HUES6 (cell line): ENCODE results near the gene TAF1B.
A peak's percentile ranks its signal among the peaks of the same experiment; 100 is the strongest.

Experiments used
- H3K27ac ChIP-seq: 2 replicates; pipeline ENCODE4 v1.7.0; 2013; ENCODE audit warnings: low read depth, mild to moderate bottlenecking, low read length, inconsistent platforms
- H3K27me3 ChIP-seq: 2 replicates; pipeline ENCODE4 v1.6.1; 2013; ENCODE audit warnings: low read length; ENCODE audit not compliant: control insufficient read depth, insufficient read depth
- H3K36me3 ChIP-seq: 2 replicates; pipeline ENCODE4 v1.6.1; 2013; ENCODE audit warnings: low read length; ENCODE audit not compliant: control insufficient read depth, insufficient read depth
- H3K4me1 ChIP-seq: 2 replicates; pipeline ENCODE4 v1.6.1; 2013; ENCODE audit warnings: low read length; ENCODE audit not compliant: control insufficient read depth, insufficient read depth
- H3K4me3 ChIP-seq: 2 replicates; pipeline ENCODE4 v1.5.1; 2013; ENCODE audit warnings: low read depth, low read length
- H3K9ac ChIP-seq: one replicate; pipeline ENCODE4 v1.6.1; 2013; ENCODE audit warnings: mild to moderate bottlenecking, low read length
- H3K9me3 ChIP-seq: 2 replicates; pipeline ENCODE4 v1.6.1; 2013; ENCODE audit warnings: low read depth, low read length; ENCODE audit not compliant: control insufficient read depth, insufficient read depth

TAF1B gene

GRCh38 chr2:9809448-9810088, 33.7 kb upstream of the TAF1B start:
- H3K36me3 ChIP-seq = no peaks in the 10 kb centered on the region
- peaks cover 4% of the 10 kb centered on the region; the same call in 1 of the 2 replicates for H3K4me1 ChIP-seq
- H3K27me3 ChIP-seq = no peaks in the 10 kb centered on the region
- no peak overlapping the region for H3K4me3 ChIP-seq
- no peaks in the 10 kb centered on the region for H3K9me3 ChIP-seq
- H3K9ac ChIP-seq = no peak overlapping the region
- H3K27ac ChIP-seq = no peak overlapping the region

- peaks cover 4% of the 10 kb centered on the region; the same call in 1 of the 2 replicates for H3K4me1 ChIP-seq
- no peaks in the 10 kb centered on the region for H3K9me3 ChIP-seq
- H3K27ac ChIP-seq = no peak overlapping the region
- no peak overlapping the region for H3K4me3 ChIP-seq
- no peak overlapping the region for H3K9ac ChIP-seq
- no peaks in the 10 kb centered on the region for H3K36me3 ChIP-seq
- no peaks in the 10 kb centered on the region for H3K27me3 ChIP-seq
Measured at GRCh38 chr2:9811216-9811615, 32.1 kb upstream of the TAF1B start.

DNA sequence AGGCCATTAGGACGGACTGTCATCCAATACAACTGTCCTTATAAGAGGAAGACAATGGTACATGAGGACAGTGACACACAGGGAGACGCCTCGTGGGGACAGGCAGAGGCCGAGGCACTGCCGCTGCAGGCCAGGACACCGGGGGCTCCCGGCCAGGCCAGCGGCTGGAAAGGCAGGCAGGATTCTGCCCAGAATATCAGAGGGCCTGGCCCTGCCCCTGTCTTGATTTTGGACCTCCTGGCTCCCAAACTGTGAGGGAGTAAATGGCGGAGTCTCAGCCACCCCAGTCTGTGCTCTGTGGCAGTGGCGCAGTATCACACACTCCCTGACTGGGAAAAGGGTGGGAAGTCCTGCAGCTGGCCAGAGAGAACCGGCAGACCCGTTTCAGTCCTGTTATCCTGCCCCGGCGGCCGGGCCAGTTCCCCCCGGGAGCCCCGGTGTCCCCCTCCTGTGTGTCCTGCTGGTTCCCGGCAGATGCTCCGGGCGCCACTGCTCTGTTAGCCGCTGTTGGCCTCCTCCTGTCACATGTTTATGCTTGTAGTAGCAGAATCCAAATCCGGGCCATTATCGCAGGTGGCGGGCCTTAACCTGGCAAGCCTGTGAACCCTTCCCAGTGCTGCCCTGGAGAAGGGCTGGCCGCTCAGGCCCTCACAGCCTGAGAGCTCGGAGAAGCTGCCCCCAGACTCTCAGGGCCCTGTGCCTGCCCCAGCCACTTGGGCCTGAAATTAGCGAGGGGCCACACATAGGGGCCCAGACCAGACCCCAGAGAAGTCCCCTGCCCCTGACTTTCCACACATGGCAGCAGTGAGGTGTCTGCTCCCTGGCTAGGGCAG, 31.4 kb upstream of the TAF1B start:
- Histone ChIP-seq H3K4me1 (peaks cover 4% of the 10 kb centered on the region; the same call in 1 of the 2 replicates), H3K36me3 (no peaks in the 10 kb centered on the region), H3K9ac (no peak overlapping the region), H3K4me3 (no peak overlapping the region), H3K27ac (no peak overlapping the region), H3K27me3 (no peaks in the 10 kb centered on the region), H3K9me3 (no peaks in the 10 kb centered on the region)

GRCh38 chr2:9812945-9813311, 30.3 kb upstream of the TAF1B start:
- Histone ChIP-seq H3K9ac (no peak overlapping the region), H3K4me1 (peaks cover 4% of the 10 kb centered on the region; the same call in 1 of the 2 replicates), H3K9me3 (no peaks in the 10 kb centered on the region)

DNA sequence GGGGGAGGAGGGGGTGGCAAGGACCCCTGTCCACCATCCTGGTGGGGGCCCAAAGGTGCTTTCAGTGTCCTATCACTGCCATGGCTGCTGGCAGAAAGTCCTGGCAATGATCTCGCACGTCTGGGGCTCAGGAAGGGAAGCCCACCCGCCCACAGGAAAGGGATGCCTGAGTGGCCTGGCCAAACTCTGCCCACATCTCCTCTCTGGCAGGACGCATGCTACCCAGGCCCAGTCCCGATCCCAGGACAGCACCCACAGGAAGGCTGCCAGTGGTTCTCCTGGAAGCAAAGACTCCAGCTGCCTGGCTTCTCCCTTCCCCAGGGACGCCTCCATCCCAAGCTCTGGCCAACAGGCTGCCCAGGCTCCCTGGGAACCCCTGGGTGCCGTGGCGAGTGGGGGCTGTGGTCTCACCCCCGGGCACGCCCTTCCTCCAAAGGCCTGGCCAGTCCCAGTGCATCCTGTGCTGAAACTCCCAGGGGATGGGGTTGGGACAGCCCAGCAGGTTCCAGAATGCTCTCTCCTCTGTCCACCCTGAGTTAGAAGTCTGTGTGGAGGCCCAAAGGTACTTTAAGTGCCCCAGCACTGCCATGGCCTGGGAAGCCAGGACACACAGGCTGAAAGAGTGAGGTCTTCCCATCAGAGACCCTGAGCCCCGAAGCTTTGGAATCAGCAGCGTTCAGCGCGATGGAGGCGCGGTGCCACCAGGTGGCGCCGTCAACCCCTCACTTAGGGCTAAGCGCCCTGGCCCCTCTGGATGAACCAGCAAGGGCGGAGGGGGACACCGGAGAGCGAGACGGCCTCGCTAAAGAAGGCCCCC, 29.8 kb upstream of the TAF1B start:
- no peak overlapping the region for H3K27ac ChIP-seq
- H3K9me3 ChIP-seq = no peaks in the 10 kb centered on the region
- no peak overlapping the region for H3K4me3 ChIP-seq
- no peak overlapping the region for H3K9ac ChIP-seq
- peaks cover 4% of the 10 kb centered on the region; the same call in 1 of the 2 replicates for H3K4me1 ChIP-seq
- no peaks in the 10 kb centered on the region for H3K27me3 ChIP-seq
- H3K36me3 ChIP-seq = no peaks in the 10 kb centered on the region

More at GRCh38 chr2:9812945-9813311, 30.3 kb upstream of the TAF1B start:
- H3K4me3 ChIP-seq = no peak overlapping the region
- no peak overlapping the region for H3K27ac ChIP-seq
- no peaks in the 10 kb centered on the region for H3K27me3 ChIP-seq
- H3K36me3 ChIP-seq = no peaks in the 10 kb centered on the region

- no peaks in the 10 kb centered on the region for H3K27me3 ChIP-seq
- H3K9me3 ChIP-seq = no peaks in the 10 kb centered on the region
- H3K36me3 ChIP-seq = no peaks in the 10 kb centered on the region
- no peak overlapping the region for H3K9ac ChIP-seq
- no peak overlapping the region for H3K27ac ChIP-seq
- H3K4me1 ChIP-seq = peaks cover 4% of the 10 kb centered on the region; the same call in 1 of the 2 replicates
- H3K4me3 ChIP-seq = no peak overlapping the region
Measured at GRCh38 chr2:9814129-9814868, 29.0 kb upstream of the TAF1B start.

GRCh38 chr2:9815076-9815475, 28.2 kb upstream of the TAF1B start:
- Histone ChIP-seq H3K4me1 (peaks cover 11% of the 10 kb centered on the region), H3K9me3 (no peaks in the 10 kb centered on the region), H3K27me3 (no peaks in the 10 kb centered on the region)

GRCh38 chr2:9815844-9816279, 27.4 kb upstream of the TAF1B start:
- no peak overlapping the region for H3K4me3 ChIP-seq
- no peaks in the 10 kb centered on the region for H3K9me3 ChIP-seq
- no peak overlapping the region for H3K9ac ChIP-seq
- no peaks in the 10 kb centered on the region for H3K36me3 ChIP-seq
- no peaks in the 10 kb centered on the region for H3K27me3 ChIP-seq
- H3K27ac ChIP-seq = no peak overlapping the region
- H3K4me1 ChIP-seq = peaks cover 15% of the 10 kb centered on the region

More at GRCh38 chr2:9815076-9815475, 28.2 kb upstream of the TAF1B start:
- Histone ChIP-seq H3K4me3 (no peak overlapping the region), H3K9ac (no peak overlapping the region), H3K27ac (no peak overlapping the region), H3K36me3 (no peaks in the 10 kb centered on the region)

GRCh38 chr2:9818097-9818496, 25.2 kb upstream of the TAF1B start:
- Histone ChIP-seq H3K4me3 (no peak overlapping the region), H3K27ac (no peak overlapping the region), H3K36me3 (no peaks in the 10 kb centered on the region), H3K27me3 (no peaks in the 10 kb centered on the region), H3K9me3 (no peaks in the 10 kb centered on the region), H3K9ac (no peak overlapping the region), H3K4me1 (peaks cover 15% of the 10 kb centered on the region)

DNA sequence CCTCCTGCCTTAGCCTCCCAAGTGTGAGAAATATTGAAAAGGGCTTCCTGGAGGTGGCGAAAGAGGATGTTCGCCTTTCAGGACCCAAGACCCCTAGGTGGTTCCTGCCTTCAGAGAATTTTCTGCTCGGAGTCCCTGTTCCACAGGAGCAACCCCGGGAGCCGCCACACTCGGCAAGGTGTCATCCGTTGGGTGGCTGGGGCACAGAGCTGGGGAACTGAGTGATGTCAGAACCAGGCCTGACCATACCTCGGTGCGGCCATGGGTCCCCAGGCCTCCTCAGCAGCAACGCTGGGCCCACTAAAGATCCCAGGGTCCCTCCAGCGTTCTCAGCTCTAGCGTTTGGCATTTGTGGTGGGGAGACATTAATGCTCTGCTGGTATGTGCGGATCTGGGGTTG, 23.7 kb upstream of the TAF1B start:
- Histone ChIP-seq H3K36me3 (no peaks in the 10 kb centered on the region), H3K4me1 (peaks cover 11% of the 10 kb centered on the region), H3K4me3 (no peak overlapping the region), H3K9ac (peak overlapping the region; percentile 26), H3K27me3 (no peaks in the 10 kb centered on the region), H3K9me3 (no peaks in the 10 kb centered on the region), H3K27ac (no peak overlapping the region)
